ENCODE measurements around the gene MYO18B. TPM values are rescaled to one million over a fixed set of nuclear protein-coding genes. Genes with fewer than 3 reads are reported as not detected.

The MYO18B gene
- total and polyA plus RNA-seq, 2 of the 8 experiments (the other 6 are each of a cell fraction or from before 2014, with no cell fraction given) = 0.62 to 0.78 TPM

- DNase-seq (ENCODE audit: low read depth in 1 of 2, low spot score in 2 of 2) (no peak), FAIRE-seq (no peak)
- H2BK5ac ChIP-seq (ENCODE audit: low read depth, low read length) = no peak overlapping the region
- no peak overlapping the region for H2BK20ac ChIP-seq (ENCODE audit: low read length)
- H2BK120ac ChIP-seq (replicated peaks; ENCODE audit: low read depth, low read length) = no peak overlapping the region
- no peak for TF ChIP-seq TAF7 (optimal IDR thresholded peaks at IDR 0.05; ENCODE audit: borderline replicate concordance, low read depth, low read length)
- no peak for TF ChIP-seq KDM4A (IDR thresholded peaks at IDR 0.05; ENCODE audit: low read depth, low read length, severe bottlenecking)
- TF ChIP-seq SP1 (IDR thresholded peaks at IDR 0.05; ENCODE audit: low read depth, low read length) = no peak
- no peak for TF ChIP-seq TEAD4 (IDR thresholded peaks at IDR 0.05; ENCODE audit: low read depth, low read length)
- no peak for TF ChIP-seq CEBPB (IDR thresholded peaks at IDR 0.05; ENCODE audit: low read depth, low read length)
- no peak for TF ChIP-seq ZNF274 (IDR thresholded peaks at IDR 0.05; ENCODE audit: borderline replicate concordance, extremely low read depth, low read length)
- no peak for TF ChIP-seq NRF1 (IDR thresholded peaks at IDR 0.05; ENCODE audit: low read depth, low read length)
- no peak for TF ChIP-seq TBP (IDR thresholded peaks at IDR 0.05; ENCODE audit: low read depth, low read length)
- TF ChIP-seq JUN (IDR thresholded peaks at IDR 0.05; ENCODE audit: low read depth, low read length) = no peak
- TF ChIP-seq, protein P1, sequence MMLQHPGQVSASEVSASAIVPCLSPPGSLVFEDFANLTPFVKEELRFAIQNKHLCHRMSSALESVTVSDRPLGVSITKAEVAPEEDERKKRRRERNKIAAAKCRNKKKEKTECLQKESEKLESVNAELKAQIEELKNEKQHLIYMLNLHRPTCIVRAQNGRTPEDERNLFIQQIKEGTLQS (IDR thresholded peaks at IDR 0.05; ENCODE audit: insufficient read depth, low read depth, low read length) = no peak
- TF ChIP-seq SIRT6 (IDR thresholded peaks at IDR 0.05; ENCODE audit: low read length) = no peak
- TF ChIP-seq SP2 (IDR thresholded peaks at IDR 0.05; ENCODE audit: low read length) = no peak
- TF ChIP-seq CBX5 (IDR thresholded peaks at IDR 0.05; ENCODE audit: low read depth, low read length) = no peak
- TF ChIP-seq EZH2 (IDR thresholded peaks at IDR 0.05; ENCODE audit: low read depth, low read length, severe bottlenecking) = no peak
- H3K4me3 ChIP-seq (ENCODE audit: extremely low read depth in 1 of 4, insufficient read depth in 2 of 4, low read depth in 3 of 4, low read length in 4 of 4) = no peak overlapping the region
- H3K27ac ChIP-seq (ENCODE audit: low read depth, low read length) = no peak overlapping the region
- 94% methylated on average over 9 of the region's 10 CpGs; no CpG with 5 or more reads in 1 of the 2 experiments for WGBS, 2 experiments (ENCODE audit: extremely low coverage in 1 of 2, insufficient coverage in 1 of 2, insufficient read length in 1 of 2, insufficient replicate concordance in 2 of 2, low coverage in 1 of 2, low lambda C conversion rate in 2 of 2, missing lambda C conversion rate in 1 of 2)
- no peak overlapping the region for H3K23ac ChIP-seq (ENCODE audit: insufficient read length)
- no peak overlapping the region for H3K14ac ChIP-seq (ENCODE audit: insufficient read length)
- no peak overlapping the region for H4K5ac ChIP-seq (ENCODE audit: insufficient read length, low read depth, low read length)
- no peaks in the 10 kb centered on the region for H3K36me3 ChIP-seq (ENCODE audit: control insufficient read depth in 2 of 4, insufficient read depth in 4 of 4, low read length in 3 of 4)
- no peak overlapping the region for H2BK12ac ChIP-seq (ENCODE audit: low read depth, low read length)
- no peaks in the 10 kb centered on the region for H3K27me3 ChIP-seq (replicated peaks in 1 of 4; ENCODE audit: control insufficient read depth in 3 of 4, extremely low read depth in 1 of 4, insufficient read depth in 3 of 4, low read length in 3 of 4)
- no peak overlapping the region for H3K18ac ChIP-seq (ENCODE audit: extremely low read depth, low read length)
- no peaks in the 10 kb centered on the region for H4K20me1 ChIP-seq (replicated peaks in 1 of 2; ENCODE audit: control insufficient read depth in 1 of 2, insufficient read depth in 2 of 2, low read length in 2 of 2)
- H3K9ac ChIP-seq (replicated peaks in 1 of 4; ENCODE audit: extremely low read depth in 1 of 4, low read depth in 3 of 4, low read length in 3 of 4) = no peak overlapping the region
- no peak overlapping the region for H3K56ac ChIP-seq (replicated peaks; ENCODE audit: insufficient read length, low read depth, low read length)
- no peaks in the 10 kb centered on the region for H3K79me1 ChIP-seq (ENCODE audit: low read depth, low read length)
- H4K91ac ChIP-seq (replicated peaks; ENCODE audit: insufficient read length, low read length) = no peak overlapping the region
- no peaks in the 10 kb centered on the region for H3K79me2 ChIP-seq (ENCODE audit: control insufficient read depth in 1 of 2, insufficient read depth in 2 of 2, low read length in 2 of 2)
- H2AFZ ChIP-seq (ENCODE audit: low read length) = no peak overlapping the region
- no peaks in the 10 kb centered on the region for H3K9me3 ChIP-seq (ENCODE audit: insufficient read depth in 2 of 2, low read depth in 1 of 2, low read length in 1 of 2)
- H3K4me1 ChIP-seq (replicated peaks in 1 of 4; ENCODE audit: control insufficient read depth in 3 of 4, insufficient read depth in 4 of 4, low read length in 3 of 4) = no peaks in the 10 kb centered on the region
- no peak overlapping the region for H2AK5ac ChIP-seq (ENCODE audit: low read depth, low read length)
- H2BK15ac ChIP-seq (ENCODE audit: low read length) = no peak overlapping the region
- ChIA-PET POLR2A (ENCODE audit: partially characterized antibody) (no interaction called here), CTCF (ENCODE audit: partially characterized antibody) (interaction anchor here (1.9 to 5.6 kb wide), 4 partner anchors 13 to 441 kb away, joined by 5 to 43 read pairs (median 6); no protein-coding TSS in a partner anchor)
- H3K4me2 ChIP-seq (ENCODE audit: insufficient read depth in 1 of 2, low read depth in 2 of 2, low read length in 2 of 2) = no peak overlapping the region
- peaks cover 5% of the 10 kb centered on the region; the same call in 1 of the 2 replicates for H3K23me2 ChIP-seq (ENCODE audit: low read depth, low read length)
- H4K8ac ChIP-seq (ENCODE audit: extremely low read depth, insufficient read depth, low read length) = no peak overlapping the region
- no peak overlapping the region for H3K4ac ChIP-seq (replicated peaks; ENCODE audit: insufficient read length, low read depth, low read length)
Measured at GRCh38 chr22:25890651-25891050, 148.7 kb downstream of the MYO18B start.
